Measurements from ENCODE around the gene HTR2A.
"Not testable (repeated sequence)": the region's sequence is repeated elsewhere in the genome, so short reads cannot be mapped to it uniquely, and the experiment has no call there.

The HTR2A gene

GRCh38 chr13:46804921-46805320 is 91.9 kb downstream of the HTR2A start:
- not testable (repeated sequence) for DNase-seq (ENCODE audit: low spot score)

- no peak for DNase-seq (ENCODE audit: low spot score)
These were observed 92.5 kb downstream of the HTR2A start for GRCh38 chr13:46804391-46804815.

GRCh38 chr13:46803586-46803985 is 93.3 kb downstream of the HTR2A start:
- no peak for DNase-seq (ENCODE audit: low spot score)

DNA sequence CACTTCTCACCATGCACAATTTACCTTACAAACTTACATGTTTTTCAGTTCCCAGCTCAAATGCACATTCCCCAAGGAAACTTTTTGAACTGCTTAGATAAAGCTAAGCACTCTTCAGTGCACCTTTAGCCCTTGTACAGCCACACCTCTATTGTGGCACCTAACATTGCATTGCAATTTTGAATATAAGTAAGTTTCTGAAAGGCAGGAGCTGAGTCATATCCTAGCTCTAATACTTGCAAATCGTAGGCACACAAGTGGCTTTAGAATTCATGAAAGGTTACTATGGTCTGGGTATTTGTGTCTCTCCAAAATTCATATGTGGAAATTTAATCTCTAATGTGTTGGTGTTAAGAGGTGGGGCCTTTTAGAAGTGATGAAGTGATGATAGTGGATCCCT is 95.0 kb downstream of the HTR2A start:
- no peak for DNase-seq (ENCODE audit: low spot score)

GRCh38 chr13:46799139-46799538 is 97.7 kb downstream of the HTR2A start:
- DNase-seq (ENCODE audit: low spot score) = no peak

GRCh38 chr13:46797501-46798237 is 99.2 kb downstream of the HTR2A start:
- DNase-seq (ENCODE audit: low spot score) = no peak

- DNase-seq (ENCODE audit: low spot score) = peak; percentile 71
These were observed 100.1 kb downstream of the HTR2A start, which contains the start of gene ESD for GRCh38 chr13:46796515-46797474. Gene ESD, minus strand, starts transcription at chr13:46797161. Its CDS starts 5,748 bp downstream, at chr13:46791413.

GRCh38 chr13:46796129-46796514 is 100.7 kb downstream of the HTR2A start:
- no peak for DNase-seq (ENCODE audit: low spot score)

- no peak for DNase-seq (ENCODE audit: low spot score)
These were observed 101.5 kb downstream of the HTR2A start for GRCh38 chr13:46795321-46795720.

DNA sequence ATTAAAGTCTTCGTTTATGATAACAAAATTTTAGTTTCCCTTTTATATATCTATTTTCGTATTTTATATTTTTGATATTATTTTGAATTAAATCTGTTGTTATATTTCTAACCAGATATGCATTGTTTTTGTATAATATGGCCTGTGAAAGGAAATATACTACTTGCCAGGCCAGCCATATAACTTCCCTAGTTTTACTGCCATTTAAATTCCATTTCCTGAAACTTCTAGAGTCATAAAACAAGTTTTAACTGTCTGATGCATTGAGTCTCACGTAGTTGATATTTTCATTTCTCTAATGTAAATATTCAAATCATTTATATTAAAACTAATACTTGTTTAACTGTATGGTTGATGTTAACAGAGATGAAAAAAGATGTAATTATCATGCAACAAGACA is 113.3 kb downstream of the HTR2A start:
- DNase-seq (ENCODE audit: low spot score) = no peak

GRCh38 chr13:46782691-46783090 is 114.2 kb downstream of the HTR2A start:
- no peak for DNase-seq (ENCODE audit: low spot score)

- no peak for DNase-seq (ENCODE audit: low spot score)
These were observed 114.8 kb downstream of the HTR2A start for GRCh38 chr13:46782066-46782465.
